HL-60 (cell line): ENCODE measurements around the gene DNAJA2.

Experiments used
- DNase-seq, 2 experiments: peaks; one replicate each; pipeline ENCODE4 v3.0.0-alpha.2; 2010 to 2020; ENCODE audit warnings: low read depth in 1 of 2, low spot score in 1 of 2
- H3K27ac ChIP-seq: fragments of 250-450 bp; sonication (Bioruptor Pico); replicated peaks from 2 replicates; pipeline ENCODE4 v1.5.1; 2020; ENCODE audit warnings: mild to moderate bottlenecking, moderate library complexity
- H3K27me3 ChIP-seq: fragments of 250-450 bp; sonication (Bioruptor Pico); 2 replicates; pipeline ENCODE4 v1.5.1; 2021; ENCODE audit warnings: mild to moderate bottlenecking, moderate library complexity; ENCODE audit not compliant: insufficient read depth, poor library complexity, severe bottlenecking
- H3K4me3 ChIP-seq: replicated peaks from 2 replicates; pipeline ENCODE4 v1.5.1; 2011; ENCODE audit warnings: mild to moderate bottlenecking, control low read depth, low read length; ENCODE audit not compliant: insufficient read depth
- CTCF ChIP-seq: IDR thresholded peaks from one replicate; pipeline ENCODE4 v1.5.1; 2011; ENCODE audit warnings: low read length, control low read depth, inconsistent platforms; ENCODE audit not compliant: insufficient read depth
- GABPA ChIP-seq: IDR thresholded peaks from 2 replicates; pipeline ENCODE4 v1.6.1; 2012; ENCODE audit warnings: low read depth
- POLR2AphosphoS5 ChIP-seq: IDR thresholded peaks from 2 replicates; pipeline ENCODE4 v1.6.1; 2012; ENCODE audit warnings: low read depth
- REST ChIP-seq: IDR thresholded peaks from 2 replicates; pipeline ENCODE4 v1.6.1; 2012; ENCODE audit warnings: low read depth; ENCODE audit not compliant: insufficient replicate concordance
- SPI1 ChIP-seq: IDR thresholded peaks from 2 replicates; pipeline ENCODE4 v1.6.1; 2012; ENCODE audit warnings: low read depth, mild to moderate bottlenecking, borderline replicate concordance

DNAJA2 gene

GRCh38 chr16:46986438-46986837, 13.0 kb upstream of the DNAJA2 start:
- TF ChIP-seq REST (no peak), GABPA (no peak), SPI1 (no peak), CTCF (no peak), POLR2AphosphoS5 (no peak)
- Histone ChIP-seq H3K27ac (no peak overlapping the region), H3K4me3 (no peak overlapping the region), H3K27me3 (no peaks in the 10 kb centered on the region)
- DNase-seq, result no peak

- no peak overlapping the region for H3K27ac ChIP-seq
- TF ChIP-seq CTCF (no peak), POLR2AphosphoS5 (no peak), REST (no peak), GABPA (no peak), SPI1 (no peak)
- no peak for DNase-seq
- H3K4me3 ChIP-seq, result no peak overlapping the region
- H3K27me3 ChIP-seq, result no peaks in the 10 kb centered on the region
Observed at GRCh38 chr16:46982335-46982734, 8.9 kb upstream of the DNAJA2 start.

GRCh38 chr16:46980926-46981325, 7.5 kb upstream of the DNAJA2 start:
- Histone ChIP-seq H3K27ac (no peak overlapping the region), H3K4me3 (no peak overlapping the region), H3K27me3 (no peaks in the 10 kb centered on the region)
- TF ChIP-seq SPI1, result no peak
- TF ChIP-seq GABPA, result no peak
- TF ChIP-seq CTCF, result no peak
- no peak for TF ChIP-seq REST
- no peak for TF ChIP-seq POLR2AphosphoS5
- DNase-seq, result no peak
